Measurements from ENCODE around the gene P2RY11.

Gene P2RY11

DNA sequence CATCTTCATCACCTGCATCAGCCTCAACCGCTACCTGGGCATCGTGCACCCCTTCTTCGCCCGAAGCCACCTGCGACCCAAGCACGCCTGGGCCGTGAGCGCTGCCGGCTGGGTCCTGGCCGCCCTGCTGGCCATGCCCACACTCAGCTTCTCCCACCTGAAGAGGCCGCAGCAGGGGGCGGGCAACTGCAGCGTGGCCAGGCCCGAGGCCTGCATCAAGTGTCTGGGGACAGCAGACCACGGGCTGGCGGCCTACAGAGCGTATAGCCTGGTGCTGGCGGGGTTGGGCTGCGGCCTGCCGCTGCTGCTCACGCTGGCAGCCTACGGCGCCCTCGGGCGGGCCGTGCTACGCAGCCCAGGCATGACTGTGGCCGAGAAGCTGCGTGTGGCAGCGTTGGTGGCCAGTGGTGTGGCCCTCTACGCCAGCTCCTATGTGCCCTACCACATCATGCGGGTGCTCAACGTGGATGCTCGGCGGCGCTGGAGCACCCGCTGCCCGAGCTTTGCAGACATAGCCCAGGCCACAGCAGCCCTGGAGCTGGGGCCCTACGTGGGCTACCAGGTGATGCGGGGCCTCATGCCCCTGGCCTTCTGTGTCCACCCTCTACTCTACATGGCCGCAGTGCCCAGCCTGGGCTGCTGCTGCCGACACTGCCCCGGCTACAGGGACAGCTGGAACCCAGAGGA lies 2.6 kb downstream of the P2RY11 start:
- TF ChIP-seq POLR2A (IDR thresholded peaks at IDR 0.05; ENCODE audit: low read length) (peak; percentile 38), GATA1 (IDR thresholded peaks at IDR 0.05; ENCODE audit: low read depth, low read length) (no peak)
- peak in 1 of 2 experiments; percentile 32 for DNase-seq

DNA sequence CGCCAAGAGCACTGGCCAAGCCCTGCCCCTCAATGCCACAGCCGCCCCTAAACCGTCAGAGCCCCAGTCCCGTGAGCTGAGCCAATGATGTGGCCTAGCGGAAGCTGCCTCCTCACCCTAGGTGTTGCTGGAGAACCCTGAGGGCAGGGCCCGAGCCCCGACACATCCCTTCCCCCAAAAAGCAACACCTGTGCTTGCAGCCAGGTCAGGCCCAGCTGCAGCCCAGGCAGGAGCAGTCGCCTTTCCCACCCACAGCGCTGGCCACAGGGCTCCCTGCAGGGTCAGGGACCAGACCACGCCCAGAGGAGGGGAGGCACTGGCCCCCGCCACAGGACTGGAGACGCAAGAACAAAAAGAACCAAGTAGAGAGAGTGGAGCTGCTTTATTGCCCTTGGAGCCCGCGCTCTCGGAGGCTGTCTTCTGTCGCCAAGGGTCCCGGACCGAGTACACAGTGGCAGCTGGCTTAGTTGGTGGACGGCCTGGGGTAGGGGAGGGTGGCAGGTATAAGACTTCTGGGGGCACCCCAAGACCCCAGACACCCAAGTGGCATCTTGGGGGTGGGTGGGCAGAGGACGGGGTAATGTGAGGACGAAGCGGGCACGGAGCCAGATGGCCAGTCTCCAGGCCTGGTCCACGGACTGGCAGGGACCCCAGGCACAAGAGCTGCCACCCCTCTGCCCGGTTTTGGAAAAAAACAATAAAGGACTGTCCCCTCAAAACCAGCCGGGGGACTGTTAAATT lies 3.3 kb downstream of the P2RY11 start:
- TF ChIP-seq POLR2A (IDR thresholded peaks at IDR 0.05; ENCODE audit: low read length) (no peak), GATA1 (IDR thresholded peaks at IDR 0.05; ENCODE audit: low read depth, low read length) (no peak)

DNA sequence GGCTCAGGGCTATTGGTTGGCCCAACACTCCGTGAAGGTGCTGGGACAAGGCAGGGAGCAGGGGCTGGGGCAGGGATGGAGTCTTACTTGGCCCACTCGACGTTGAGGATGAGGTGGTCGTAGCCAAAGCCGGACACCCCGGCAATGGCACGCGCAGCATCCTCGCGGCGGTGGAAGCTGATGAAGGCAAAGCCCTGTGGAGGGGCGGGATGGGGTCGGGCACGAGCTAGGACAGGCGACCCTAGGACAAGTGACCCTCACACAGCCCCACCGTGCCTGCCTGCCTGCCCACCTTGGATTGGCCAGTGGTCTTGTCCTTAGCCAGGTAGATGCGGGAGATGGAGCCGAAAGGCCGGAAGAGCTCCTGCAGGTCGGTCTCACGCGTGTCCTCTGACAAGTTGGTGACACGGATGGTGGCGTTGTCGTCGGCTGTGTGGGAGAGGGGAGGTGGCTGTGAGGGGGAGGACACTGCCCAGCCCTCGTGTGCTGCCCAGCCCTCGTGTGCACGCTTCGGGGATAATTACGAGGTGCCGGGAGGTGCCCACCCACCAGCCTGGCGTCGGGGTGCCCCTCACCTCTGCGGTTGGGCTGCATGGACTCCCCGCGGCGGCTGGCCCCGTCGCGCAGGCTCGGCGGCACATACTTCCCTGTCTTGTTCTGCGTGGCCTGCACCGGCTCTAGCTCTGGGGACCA lies 4.0 kb downstream of the P2RY11 start:
- no peak for DNase-seq
- TF ChIP-seq GATA1 (IDR thresholded peaks at IDR 0.05; ENCODE audit: low read depth, low read length) (no peak), POLR2A (IDR thresholded peaks at IDR 0.05; ENCODE audit: low read length) (no peak)

More for the DNA sequence above, 3.3 kb downstream of the P2RY11 start:
- DNase-seq: no peak

DNA sequence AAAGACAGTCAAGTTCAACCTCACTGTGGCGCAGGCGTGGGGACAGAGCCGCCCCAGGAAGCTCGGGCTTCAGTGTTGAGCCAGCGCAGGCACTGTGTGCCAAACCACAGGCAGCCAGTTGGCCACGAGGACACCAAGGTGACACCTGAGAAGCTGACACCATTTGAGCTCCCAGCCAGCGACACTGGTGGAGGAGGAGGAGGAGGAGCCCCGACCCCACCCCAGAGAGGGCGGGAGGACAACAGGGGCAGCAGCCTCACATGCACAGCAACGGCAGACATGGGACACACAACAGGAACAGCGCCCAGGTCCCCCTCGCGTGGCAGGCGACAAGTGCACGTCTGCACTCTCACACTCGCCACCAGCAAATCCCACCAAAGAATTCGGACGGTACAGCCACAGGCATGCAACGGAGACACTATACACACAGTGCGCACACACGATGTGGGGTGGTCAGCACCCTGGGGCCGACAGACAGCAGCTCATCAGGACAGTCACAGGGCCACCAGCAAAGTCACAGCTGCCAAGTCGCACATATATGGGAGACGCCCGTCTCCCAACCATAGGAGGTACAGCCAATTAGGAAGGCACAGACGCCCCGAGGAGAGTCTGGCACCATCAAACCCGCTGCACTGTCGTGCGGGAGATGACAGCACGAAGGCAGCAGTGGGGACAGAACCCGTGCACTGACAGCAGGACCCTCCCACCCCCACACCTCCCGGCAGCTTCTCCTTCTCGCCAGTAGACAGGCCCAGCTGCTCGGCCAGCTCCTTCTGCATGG lies 4.8 kb downstream of the P2RY11 start:
- DNase-seq: no peak
- TF ChIP-seq GATA1 (IDR thresholded peaks at IDR 0.05; ENCODE audit: low read depth, low read length) (no peak), POLR2A (IDR thresholded peaks at IDR 0.05; ENCODE audit: low read length) (no peak)

DNA sequence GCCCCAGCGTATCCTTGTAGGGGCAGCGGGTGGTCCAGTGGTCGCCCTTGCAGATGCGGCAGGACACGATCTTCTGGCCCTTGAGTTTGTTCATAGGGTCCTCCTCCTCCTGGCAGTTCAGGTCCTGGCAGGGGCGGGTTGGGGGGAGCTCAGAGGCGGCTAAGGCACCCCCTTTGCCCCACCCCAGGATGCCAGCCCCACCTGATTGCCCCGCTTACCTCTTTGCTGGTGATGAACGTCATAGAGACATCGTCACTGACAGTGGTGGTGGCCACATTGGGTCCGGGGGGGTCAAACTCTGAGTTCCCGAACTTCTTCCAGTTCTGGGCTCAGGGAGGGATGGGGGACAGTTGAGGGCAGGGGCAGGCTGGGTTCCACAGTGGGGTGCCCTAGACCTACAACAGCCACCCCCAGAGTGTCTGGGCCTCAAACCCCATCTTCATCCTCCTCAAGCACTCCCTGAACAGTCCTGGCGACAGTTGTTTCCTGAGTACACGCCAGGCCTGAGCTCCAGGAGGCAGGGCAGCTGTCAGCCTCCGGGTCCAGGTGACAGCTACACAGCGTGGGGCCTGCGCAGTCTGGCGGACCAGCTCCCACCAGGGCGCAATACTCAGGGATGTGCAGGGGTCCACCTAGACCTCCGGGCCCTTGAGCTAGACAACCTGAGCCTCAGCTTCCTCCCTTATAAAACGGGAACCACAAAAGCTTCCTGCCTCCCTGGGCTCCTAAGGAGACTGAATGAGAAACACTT lies 5.5 kb downstream of the P2RY11 start:
- TF ChIP-seq POLR2A (IDR thresholded peaks at IDR 0.05; ENCODE audit: low read length) (no peak), GATA1 (IDR thresholded peaks at IDR 0.05; ENCODE audit: low read depth, low read length) (no peak)
- no peak for DNase-seq

DNA sequence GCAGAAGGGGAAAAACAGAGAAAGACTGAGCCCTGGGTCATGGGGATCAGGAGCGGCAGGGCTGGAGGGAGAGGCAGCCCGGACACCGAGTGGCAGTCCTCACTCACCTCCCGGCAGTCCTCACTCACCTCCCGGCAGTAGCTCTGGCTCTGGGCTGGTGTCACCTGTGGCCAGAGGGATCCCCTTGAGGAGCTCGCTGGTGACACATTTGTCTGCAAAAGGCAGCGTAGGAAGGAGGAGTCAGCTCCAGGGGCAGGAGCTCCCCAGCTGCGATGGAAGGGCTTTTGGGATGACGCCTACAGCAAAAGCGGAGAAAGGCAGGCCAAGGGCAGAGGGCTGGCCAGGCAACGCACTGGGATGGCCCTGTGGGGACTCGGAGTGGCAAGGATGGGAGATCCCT lies 7.5 kb downstream of the P2RY11 start:
- DNase-seq: peak in 1 of 2 experiments; percentile 44
- no peak for TF ChIP-seq GATA1 (IDR thresholded peaks at IDR 0.05; ENCODE audit: low read depth, low read length)
- TF ChIP-seq POLR2A (IDR thresholded peaks at IDR 0.05; ENCODE audit: low read length): no peak

DNA sequence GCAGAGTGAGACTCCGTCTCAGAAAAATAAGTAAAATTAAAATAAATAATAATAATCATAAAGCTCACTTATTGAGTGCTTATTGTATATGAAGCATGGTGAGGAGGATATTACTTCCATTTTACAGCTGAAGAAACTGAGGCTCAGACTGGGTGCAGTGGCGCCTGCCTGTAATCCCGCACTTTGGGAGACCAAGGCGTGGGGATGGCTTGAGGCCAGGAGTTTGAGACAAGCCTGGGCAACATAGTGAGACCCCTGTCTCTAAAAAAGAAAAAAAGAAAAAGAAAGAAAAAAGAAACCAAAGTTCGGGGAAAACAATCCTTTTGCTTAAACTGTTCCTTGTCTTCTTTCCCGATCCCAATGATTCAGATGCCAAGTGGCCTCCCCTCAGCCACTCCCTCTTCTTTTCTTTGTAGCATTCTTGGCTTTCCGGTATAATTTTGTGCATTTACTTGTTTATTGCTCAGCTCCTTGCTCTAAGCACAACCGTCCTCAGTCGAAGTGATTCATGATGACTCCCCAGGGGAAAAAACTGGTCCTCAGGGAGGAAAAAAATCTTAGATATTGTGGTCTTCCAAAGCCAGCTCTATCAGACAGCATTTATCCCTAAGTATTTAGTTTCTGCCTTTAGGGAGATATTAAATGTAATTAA lies 9.2 kb downstream of the P2RY11 start:
- TF ChIP-seq GATA1 (IDR thresholded peaks at IDR 0.05; ENCODE audit: low read depth, low read length) (no peak), POLR2A (IDR thresholded peaks at IDR 0.05; ENCODE audit: low read length) (no peak)
- DNase-seq: no peak

DNA sequence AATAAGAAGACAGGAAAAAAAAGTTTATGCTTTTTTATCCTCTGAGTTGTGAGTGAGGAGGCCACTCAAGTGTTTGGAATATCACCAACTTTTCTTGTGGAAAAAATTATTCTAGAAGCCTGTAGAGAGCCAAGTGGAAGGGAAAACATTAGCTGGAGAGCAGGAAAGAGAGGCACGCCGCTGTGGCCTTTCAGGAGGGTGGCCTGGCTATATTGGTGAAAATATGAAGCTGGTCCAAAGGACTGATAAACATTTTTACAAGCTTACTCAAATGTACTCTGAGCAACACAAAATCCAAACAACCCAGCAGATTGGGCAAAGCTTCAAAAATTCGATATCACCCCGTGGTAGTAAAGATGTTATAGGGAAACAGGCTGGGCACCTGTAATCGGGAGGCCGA lies 10.6 kb downstream of the P2RY11 start:
- no peak for TF ChIP-seq POLR2A (IDR thresholded peaks at IDR 0.05; ENCODE audit: low read length)
- TF ChIP-seq GATA1 (IDR thresholded peaks at IDR 0.05; ENCODE audit: low read depth, low read length): no peak
- DNase-seq: no peak

DNA sequence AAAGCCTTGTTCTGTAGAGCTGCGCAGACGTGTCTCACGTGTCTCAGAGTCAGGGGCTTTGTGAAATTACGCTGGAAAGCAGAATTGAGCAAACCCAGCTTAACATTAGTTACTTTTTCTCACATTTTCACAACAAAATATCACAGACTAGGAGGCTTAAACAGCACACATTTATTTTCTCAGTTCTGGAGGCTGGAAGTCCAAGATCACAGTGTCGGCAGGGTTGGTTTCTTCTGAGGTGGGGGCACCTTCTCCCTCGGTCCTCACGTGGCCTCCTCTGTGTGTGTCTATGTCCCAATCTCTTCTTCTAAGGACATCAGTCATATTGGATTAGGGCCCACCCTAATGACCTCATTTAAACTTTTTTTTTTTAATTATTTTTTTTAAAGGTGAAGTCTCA lies 12.9 kb downstream of the P2RY11 start:
- TF ChIP-seq POLR2A (IDR thresholded peaks at IDR 0.05; ENCODE audit: low read length): no peak
- TF ChIP-seq GATA1 (IDR thresholded peaks at IDR 0.05; ENCODE audit: low read depth, low read length): no peak
- no peak for DNase-seq

DNA sequence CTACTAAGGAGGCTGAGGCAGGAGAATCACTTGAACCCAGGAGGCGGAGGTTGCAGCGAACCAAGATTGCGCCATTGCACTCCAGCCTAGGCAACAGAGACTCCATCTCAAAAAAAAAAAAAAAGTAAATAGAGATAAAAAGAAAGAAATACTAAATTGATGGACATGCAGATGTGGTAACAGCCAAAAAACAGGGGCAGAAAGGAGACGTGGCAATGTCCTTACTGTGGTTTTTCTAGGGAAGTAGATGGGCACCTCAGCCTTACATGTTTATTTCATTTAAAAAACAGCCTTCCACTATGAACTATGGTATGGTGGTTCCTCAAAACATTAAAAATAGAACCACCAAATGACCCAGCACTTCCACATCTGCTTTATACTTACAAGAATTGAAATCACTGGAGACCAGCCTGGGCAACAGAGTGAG lies 14.7 kb downstream of the P2RY11 start:
- no peak for TF ChIP-seq POLR2A (IDR thresholded peaks at IDR 0.05; ENCODE audit: low read length)
- no peak for TF ChIP-seq GATA1 (IDR thresholded peaks at IDR 0.05; ENCODE audit: low read depth, low read length)
- DNase-seq: no peak

DNA sequence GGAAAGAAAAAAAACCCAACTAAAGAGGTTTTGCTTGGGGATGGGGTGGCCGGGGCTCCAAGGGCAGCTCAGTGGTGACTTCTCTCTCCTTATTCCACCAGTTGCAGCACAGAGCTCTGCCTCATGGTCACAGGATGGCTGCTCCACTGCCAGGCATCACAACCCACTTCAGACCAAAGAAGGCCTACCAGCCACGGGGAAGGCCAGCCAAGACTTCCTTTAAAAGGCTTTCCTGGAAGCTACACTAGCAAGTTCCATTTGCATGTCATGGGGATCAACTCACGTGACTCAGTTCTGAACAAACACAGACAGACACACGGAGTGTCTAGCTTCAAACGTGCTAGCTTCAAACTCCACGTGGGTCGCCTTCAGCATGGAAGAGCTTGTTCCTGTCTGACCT lies 21.4 kb downstream of the P2RY11 start:
- no peak for DNase-seq
- TF ChIP-seq GATA1 (IDR thresholded peaks at IDR 0.05; ENCODE audit: low read depth, low read length) (no peak), POLR2A (IDR thresholded peaks at IDR 0.05; ENCODE audit: low read length) (no peak)

DNA sequence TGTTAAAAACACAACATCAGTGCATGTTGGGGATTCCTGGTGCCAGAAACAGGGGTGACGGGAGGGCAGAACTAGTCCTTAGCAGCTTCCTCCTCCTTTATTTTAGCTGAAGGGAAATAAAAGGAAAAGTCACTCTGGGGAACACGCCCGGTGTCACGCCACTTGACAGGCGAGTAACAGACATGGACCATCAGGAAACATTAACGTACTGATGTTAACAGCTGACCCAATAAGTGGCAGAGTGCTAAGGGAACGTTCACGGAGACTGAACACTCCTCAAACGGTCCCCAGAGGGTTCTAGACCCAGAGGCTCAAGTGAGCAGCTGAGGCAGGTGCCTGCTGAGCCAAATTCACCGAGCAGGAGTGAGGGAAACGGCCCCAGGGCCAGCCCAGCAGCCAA lies 22.1 kb downstream of the P2RY11 start:
- DNase-seq: no peak
- TF ChIP-seq POLR2A (IDR thresholded peaks at IDR 0.05; ENCODE audit: low read length) (no peak), GATA1 (IDR thresholded peaks at IDR 0.05; ENCODE audit: low read depth, low read length) (no peak)

DNA sequence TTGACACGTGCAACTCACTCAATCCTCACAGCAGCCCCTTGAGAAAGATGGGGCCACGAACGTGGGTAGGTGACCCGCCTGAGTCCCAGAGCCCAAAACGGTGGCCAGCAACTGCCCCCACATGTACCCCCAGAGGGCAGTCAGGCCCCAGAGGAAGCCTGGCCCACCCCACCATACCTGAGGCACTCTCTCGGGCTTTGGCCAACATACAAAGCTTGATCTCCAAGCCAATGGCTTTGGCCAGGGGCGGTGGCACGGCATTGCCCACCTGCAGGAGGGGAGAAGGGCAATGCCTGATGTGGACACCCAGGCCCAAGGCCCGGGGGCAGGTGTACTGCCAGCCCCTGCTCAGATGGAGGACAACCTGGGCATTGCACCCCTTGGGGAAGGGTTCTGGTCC lies 22.5 kb downstream of the P2RY11 start:
- TF ChIP-seq POLR2A (IDR thresholded peaks at IDR 0.05; ENCODE audit: low read length) (no peak), GATA1 (IDR thresholded peaks at IDR 0.05; ENCODE audit: low read depth, low read length) (no peak)
- no peak for DNase-seq

Measured in erythroblast (primary cell).